Measurements from ENCODE around the gene ALG13.

The ALG13 gene

GRCh38 chrX:111671668-111672067 lies 9.3 kb upstream of the ALG13 start:
- Histone ChIP-seq H3K36me3 (no peaks in the 10 kb centered on the region), H3K9me3 (ENCODE audit: severe bottlenecking) (no peaks in the 10 kb centered on the region), H3K27me3 (ENCODE audit: insufficient read depth, low read depth, severe bottlenecking) (peaks cover 4% of the 10 kb centered on the region), H3K27ac (no peak overlapping the region), H3K4me3 (ENCODE audit: low read depth, low read length) (no peak overlapping the region)
- TF ChIP-seq CTCF (IDR thresholded peaks at IDR 0.05; ENCODE audit: low read depth, low read length): no peak
- DNase-seq: no peak

- Histone ChIP-seq H3K27me3 (ENCODE audit: insufficient read depth, low read depth, severe bottlenecking) (peaks cover 5% of the 10 kb centered on the region), H3K27ac (no peak overlapping the region), H3K9me3 (ENCODE audit: severe bottlenecking) (no peaks in the 10 kb centered on the region), H3K36me3 (peaks cover 39% of the 10 kb centered on the region), H3K4me3 (ENCODE audit: low read depth, low read length) (no peak overlapping the region)
- DNase-seq: no peak
- TF ChIP-seq CTCF (IDR thresholded peaks at IDR 0.05; ENCODE audit: low read depth, low read length): no peak
Measured at GRCh38 chrX:111687305-111687704, 6.3 kb downstream of the ALG13 start.

- H3K4me3 ChIP-seq (ENCODE audit: low read depth, low read length): no peak overlapping the region
- no peaks in the 10 kb centered on the region for H3K27me3 ChIP-seq (ENCODE audit: insufficient read depth, low read depth, severe bottlenecking)
- TF ChIP-seq CTCF (IDR thresholded peaks at IDR 0.05; ENCODE audit: low read depth, low read length): no peak
- H3K36me3 ChIP-seq: no peaks in the 10 kb centered on the region
- H3K9me3 ChIP-seq (ENCODE audit: severe bottlenecking): no peaks in the 10 kb centered on the region
- H3K27ac ChIP-seq: no peak overlapping the region; the same call in 1 of the 2 replicates
- DNase-seq: peak; percentile 55
Measured at GRCh38 chrX:111695297-111695880, 14.4 kb downstream of the ALG13 start.

- no peak overlapping the region for H3K4me3 ChIP-seq (ENCODE audit: low read depth, low read length)
- H3K27ac ChIP-seq: no peak overlapping the region
- no peaks in the 10 kb centered on the region for H3K9me3 ChIP-seq (ENCODE audit: severe bottlenecking)
- TF ChIP-seq CTCF (IDR thresholded peaks at IDR 0.05; ENCODE audit: low read depth, low read length): no peak
- no peak for DNase-seq
- no peaks in the 10 kb centered on the region for H3K36me3 ChIP-seq
- H3K27me3 ChIP-seq (ENCODE audit: insufficient read depth, low read depth, severe bottlenecking): no peaks in the 10 kb centered on the region
Measured at GRCh38 chrX:111719426-111720210, 38.6 kb downstream of the ALG13 start.

- Histone ChIP-seq H3K27me3 (ENCODE audit: insufficient read depth, low read depth, severe bottlenecking) (peaks cover 3% of the 10 kb centered on the region), H3K27ac (no peak overlapping the region), H3K4me3 (ENCODE audit: low read depth, low read length) (no peak overlapping the region), H3K9me3 (ENCODE audit: severe bottlenecking) (no peaks in the 10 kb centered on the region), H3K36me3 (no peaks in the 10 kb centered on the region; the same call in 1 of the 2 replicates)
- no peak for DNase-seq
- no peak for TF ChIP-seq CTCF (IDR thresholded peaks at IDR 0.05; ENCODE audit: low read depth, low read length)
Measured at GRCh38 chrX:111728096-111728495, 47.1 kb downstream of the ALG13 start.

Measured in WERI-Rb-1 (cell line).